D721Med (cell line): ENCODE results near the gene SECISBP2.

ENCODE experiments used
- DNase-seq: peaks from one replicate; pipeline ENCODE4 v3.0.0; 2011; ENCODE audit warnings: low spot score; ENCODE audit not compliant: insufficient read length
- FAIRE-seq: peaks from 2 replicates; lab custom pipeline; 2011; peaks lifted over from hg19 to GRCh38; lab: Jason Lieb, UNC
- CTCF ChIP-seq: IDR thresholded peaks from 2 replicates; pipeline ENCODE4 v1.5.1; 2012; ENCODE audit warnings: mild to moderate bottlenecking, control low read depth; ENCODE audit not compliant: insufficient read depth; ENCODE audit errors: missing control alignments

The SECISBP2 gene

GRCh38 chr9:89395931-89396710 is 77.8 kb downstream of the SECISBP2 start:
- TF ChIP-seq CTCF: no peak
- FAIRE-seq: no peak
- DNase-seq: no peak

GRCh38 chr9:89397471-89397870 is 79.2 kb downstream of the SECISBP2 start:
- FAIRE-seq: no peak
- DNase-seq: no peak
- no peak for TF ChIP-seq CTCF

- DNase-seq: no peak
These were observed 80.3 kb downstream of the SECISBP2 start for GRCh38 chr9:89398621-89399020.

GRCh38 chr9:89400403-89401116 is 82.3 kb downstream of the SECISBP2 start:
- DNase-seq (no peak), FAIRE-seq (no peak)
- no peak for TF ChIP-seq CTCF

More at GRCh38 chr9:89398621-89399020, 80.3 kb downstream of the SECISBP2 start:
- no peak for TF ChIP-seq CTCF
- no peak for FAIRE-seq

DNA sequence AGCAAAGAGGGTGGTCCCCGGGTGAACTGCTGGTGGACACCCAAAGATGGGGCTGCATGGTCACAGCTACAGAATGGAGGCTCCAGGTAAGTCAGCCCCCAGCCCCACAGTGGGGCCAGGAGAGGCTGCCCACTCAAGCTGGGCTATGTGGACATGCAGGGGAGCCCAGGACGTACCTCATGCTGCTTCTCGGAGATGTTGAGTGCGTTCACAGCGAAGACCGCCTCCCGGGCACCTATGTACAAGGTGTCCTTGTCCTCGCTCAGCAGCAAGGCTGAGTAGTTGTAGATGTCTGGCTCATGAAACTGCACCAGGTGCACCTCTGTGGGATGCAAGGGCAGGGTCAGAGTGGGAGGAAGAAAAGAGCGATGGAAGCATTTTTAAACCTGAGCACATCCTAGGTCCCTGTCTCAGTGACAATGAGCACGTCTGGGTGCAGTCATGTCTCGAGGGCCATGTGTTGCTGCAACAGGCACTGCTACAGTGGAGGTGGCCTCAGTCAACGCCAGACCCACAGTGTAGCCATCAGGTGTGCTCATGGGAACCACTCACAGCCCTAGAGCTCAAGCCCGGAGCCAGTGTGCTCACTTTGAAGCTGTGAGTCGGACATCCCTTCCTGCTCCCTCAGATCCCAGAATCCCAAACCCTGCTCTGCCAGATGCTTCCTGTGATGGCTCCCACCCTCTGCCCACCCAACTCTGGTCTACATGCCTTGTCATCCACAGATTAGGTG is 84.6 kb downstream of the SECISBP2 start:
- no peak for TF ChIP-seq CTCF
- no peak for DNase-seq
- FAIRE-seq: no peak

GRCh38 chr9:89404074-89404473 is 85.8 kb downstream of the SECISBP2 start:
- FAIRE-seq: no peak
- DNase-seq: no peak
- no peak for TF ChIP-seq CTCF
